ENCODE data around the gene ATXN7L1. TPM values are rescaled to one million over a fixed set of nuclear protein-coding genes. Genes with fewer than 3 reads are reported as not detected.

Gene ATXN7L1
- total RNA-seq, 6 experiments from 2014 or later, result 7.1 to 15.7 (median 11.0) TPM

- intact Hi-C loops (cut with DNase I), result loop anchor here (10.0 kb wide), 2 partner anchors 250 to 280 kb away; no protein-coding TSS in a partner anchor
- Histone ChIP-seq H3K4me3 (no peak overlapping the region), H3K36me3 (no peaks in the 10 kb centered on the region), H3K9me3 (no peaks in the 10 kb centered on the region), H3K4me1 (no peaks in the 10 kb centered on the region), H3K27ac (no peak overlapping the region), H3K27me3 (no peaks in the 10 kb centered on the region)
- ATAC-seq (no peak), DNase-seq (no peak)
- TF ChIP-seq POLR2A (IDR thresholded peaks at IDR 0.05) (no peak), CTCF (IDR thresholded peaks at IDR 0.05) (no peak)
- 83% methylated on average over 1 of the region's 2 CpGs for WGBS (ENCODE audit: insufficient coverage, low coverage, low lambda C conversion rate, missing lambda C conversion rate)
Observed at GRCh38 chr7:105764506-105764905, 111.9 kb downstream of the ATXN7L1 start.

- H3K4me3 ChIP-seq, result no peak overlapping the region
- ATAC-seq (no peak), DNase-seq (no peak)
- H3K9me3 ChIP-seq, result no peaks in the 10 kb centered on the region
- TF ChIP-seq POLR2A (IDR thresholded peaks at IDR 0.05) (no peak), CTCF (IDR thresholded peaks at IDR 0.05) (no peak)
- no peak overlapping the region for H3K27ac ChIP-seq
- H3K4me1 ChIP-seq, result no peaks in the 10 kb centered on the region
- H3K27me3 ChIP-seq, result no peaks in the 10 kb centered on the region
- H3K36me3 ChIP-seq, result no peaks in the 10 kb centered on the region
- intact Hi-C loops (cut with DNase I), result loop anchor here (10.0 kb wide), 2 partner anchors 254 to 284 kb away; no protein-coding TSS in a partner anchor
- WGBS (ENCODE audit: insufficient coverage, low coverage, low lambda C conversion rate, missing lambda C conversion rate), result 72% methylated on average over 6 of the region's 6 CpGs
Observed at GRCh38 chr7:105760551-105761447, 115.6 kb downstream of the ATXN7L1 start.

GRCh38 chr7:105759670-105760550 is 116.5 kb downstream of the ATXN7L1 start:
- no peak overlapping the region for H3K4me3 ChIP-seq
- intact Hi-C loops (cut with DNase I), result loop anchor here (10.0 kb wide), 2 partner anchors 255 to 285 kb away; no protein-coding TSS in a partner anchor
- no peaks in the 10 kb centered on the region for H3K27me3 ChIP-seq
- ATAC-seq (peak; percentile 81 to 92 (median 84)), DNase-seq (peak in 2 of 3 donors; percentile 32 to 55)
- TF ChIP-seq CTCF (IDR thresholded peaks at IDR 0.05) (peak; percentile 60 to 71 (median 62)), POLR2A (IDR thresholded peaks at IDR 0.05) (no peak)
- no peak overlapping the region for H3K27ac ChIP-seq
- H3K9me3 ChIP-seq, result no peaks in the 10 kb centered on the region
- no peaks in the 10 kb centered on the region for H3K36me3 ChIP-seq
- 50% methylated on average over 1 of the region's 2 CpGs for WGBS (ENCODE audit: insufficient coverage, low coverage, low lambda C conversion rate, missing lambda C conversion rate)
- H3K4me1 ChIP-seq, result no peaks in the 10 kb centered on the region

- Histone ChIP-seq H3K9me3 (no peaks in the 10 kb centered on the region), H3K27ac (no peak overlapping the region), H3K4me1 (no peaks in the 10 kb centered on the region), H3K4me3 (no peak overlapping the region), H3K27me3 (no peaks in the 10 kb centered on the region), H3K36me3 (no peaks in the 10 kb centered on the region)
- intact Hi-C loops (cut with DNase I), result no loop called here
- no peak for ATAC-seq
- DNase-seq, result no peak
- 78% methylated on average over 2 of the region's 2 CpGs for WGBS (ENCODE audit: insufficient coverage, low coverage, low lambda C conversion rate, missing lambda C conversion rate)
- TF ChIP-seq CTCF (IDR thresholded peaks at IDR 0.05) (no peak), POLR2A (IDR thresholded peaks at IDR 0.05) (no peak)
Observed at GRCh38 chr7:105756367-105756766, 120.0 kb downstream of the ATXN7L1 start.
